Measurements from ENCODE around the gene CBY3.
A peak's percentile ranks its signal among the peaks of the same experiment; 100 is the strongest.
"Not testable (repeated sequence)": the region's sequence is repeated elsewhere in the genome, so short reads cannot be mapped to it uniquely, and the experiment has no call there.

CBY3 gene

GRCh38 chr5:179668391-179668790 is 12.4 kb downstream of the CBY3 start:
- DNase-seq = peak; percentile 54

- DNase-seq = not testable (repeated sequence)
Measured at GRCh38 chr5:179661647-179662046, 19.2 kb downstream of the CBY3 start.

GRCh38 chr5:179658179-179658856 is 22.5 kb downstream of the CBY3 start:
- peak; percentile 11 for DNase-seq

DNA sequence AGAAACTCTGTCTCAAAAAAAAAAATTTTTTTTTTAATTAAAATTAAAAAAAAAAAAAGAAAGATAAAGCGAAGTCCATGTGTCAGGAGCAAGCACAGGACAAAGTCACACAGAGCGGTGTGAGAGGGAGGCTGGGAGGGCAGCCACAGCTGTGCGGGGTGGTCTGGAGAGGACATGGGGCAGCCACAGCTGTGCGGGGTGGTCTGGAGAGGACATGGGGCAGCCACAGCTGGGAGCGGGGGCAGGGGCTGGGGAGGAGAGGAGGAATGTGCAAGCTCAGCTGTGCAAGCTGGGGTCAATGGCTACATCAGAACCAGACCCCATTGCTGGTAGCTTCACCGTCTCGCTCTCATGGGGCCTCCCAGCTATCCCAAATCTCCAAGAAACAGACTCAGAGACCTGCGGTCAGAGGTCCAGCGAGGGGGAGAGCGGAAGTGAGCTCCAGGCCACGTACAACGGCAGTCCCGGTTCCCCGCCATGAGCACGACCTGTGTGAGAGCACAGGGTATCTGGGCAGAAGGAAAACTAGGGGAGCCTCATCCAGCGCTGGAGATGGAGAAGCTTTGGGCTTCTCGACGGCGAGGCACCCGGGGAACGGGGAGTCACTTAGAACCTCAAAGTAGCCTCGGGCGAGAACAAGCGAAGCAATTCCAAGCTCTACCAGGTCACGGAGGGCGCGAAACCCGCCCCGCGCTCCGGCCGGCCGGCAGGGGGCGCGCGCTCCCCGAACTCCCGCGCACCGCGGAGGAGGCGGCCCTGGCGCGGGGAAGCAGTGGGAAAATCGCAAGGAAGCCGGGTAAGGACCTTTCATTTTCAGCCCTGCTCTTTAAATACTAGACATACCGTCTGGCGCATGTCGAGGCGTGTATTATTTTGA is 23.3 kb downstream of the CBY3 start:
- not testable (repeated sequence) for DNase-seq

DNA sequence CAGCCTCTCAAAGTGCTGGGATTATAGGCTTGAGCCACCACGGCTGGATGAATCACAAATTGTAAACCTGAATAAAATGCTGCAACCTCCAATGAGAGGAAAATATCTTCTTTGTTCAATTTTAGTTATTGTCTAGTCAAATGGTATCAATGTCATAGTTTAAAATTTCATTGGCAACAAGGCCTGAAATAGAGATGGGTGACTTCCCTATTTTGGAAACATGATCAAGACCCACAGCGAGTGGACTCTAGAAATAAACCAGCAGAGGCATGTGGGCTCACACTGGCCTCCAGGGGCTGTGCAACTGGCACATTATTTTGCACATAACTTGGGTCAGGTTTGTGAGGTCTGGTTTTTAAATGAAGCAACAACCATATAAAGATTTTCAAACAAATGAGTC is 27.7 kb downstream of the CBY3 start:
- not testable (repeated sequence) for DNase-seq

DNA sequence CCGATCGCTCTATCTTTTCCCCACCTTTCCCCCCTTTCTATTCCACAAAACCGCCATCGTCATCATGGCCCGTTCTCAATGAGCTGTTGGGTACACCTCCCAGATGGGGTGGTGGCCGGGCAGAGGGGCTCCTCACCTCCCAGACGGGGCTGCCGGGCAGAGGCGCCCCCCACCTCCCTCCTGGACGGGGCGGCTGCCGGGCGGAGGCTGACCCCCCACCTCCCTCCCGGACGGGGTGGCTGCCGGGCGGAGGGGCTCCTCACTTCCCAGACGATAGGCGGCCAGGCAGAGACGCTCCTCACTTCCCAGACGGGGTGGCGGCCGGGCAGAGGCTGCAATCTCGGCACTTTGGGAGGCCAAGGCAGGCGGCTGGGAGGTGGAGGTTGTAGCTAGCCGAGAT is 30.6 kb downstream of the CBY3 start:
- not testable (repeated sequence) for DNase-seq

- DNase-seq = not testable (repeated sequence)
Measured at GRCh38 chr5:179649166-179649703, 31.6 kb downstream of the CBY3 start.

DNA sequence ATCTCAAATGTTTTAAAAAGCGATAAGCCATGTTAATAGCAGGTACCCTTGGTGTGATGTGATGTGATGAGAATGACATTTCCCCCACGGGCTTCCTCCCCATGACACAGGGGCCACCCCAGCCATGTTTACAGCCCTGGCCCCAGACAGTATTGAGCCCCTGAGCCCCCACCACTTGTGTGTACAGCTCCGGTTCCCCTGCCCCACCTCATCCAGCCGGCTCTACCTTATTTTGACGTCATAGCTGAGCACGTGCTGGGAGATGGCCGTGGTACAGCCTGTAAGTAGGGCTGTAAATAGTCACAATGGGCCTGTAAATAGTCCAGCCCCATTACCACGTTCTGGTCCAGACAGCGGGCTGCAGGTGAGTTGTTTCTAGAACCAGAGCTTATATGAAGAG is 32.4 kb downstream of the CBY3 start:
- DNase-seq = no peak

GRCh38 chr5:179644766-179645165 is 36.1 kb downstream of the CBY3 start:
- not testable (repeated sequence) for DNase-seq

- DNase-seq = not testable (repeated sequence)
Measured at GRCh38 chr5:179643141-179643920, 37.5 kb downstream of the CBY3 start.

DNA sequence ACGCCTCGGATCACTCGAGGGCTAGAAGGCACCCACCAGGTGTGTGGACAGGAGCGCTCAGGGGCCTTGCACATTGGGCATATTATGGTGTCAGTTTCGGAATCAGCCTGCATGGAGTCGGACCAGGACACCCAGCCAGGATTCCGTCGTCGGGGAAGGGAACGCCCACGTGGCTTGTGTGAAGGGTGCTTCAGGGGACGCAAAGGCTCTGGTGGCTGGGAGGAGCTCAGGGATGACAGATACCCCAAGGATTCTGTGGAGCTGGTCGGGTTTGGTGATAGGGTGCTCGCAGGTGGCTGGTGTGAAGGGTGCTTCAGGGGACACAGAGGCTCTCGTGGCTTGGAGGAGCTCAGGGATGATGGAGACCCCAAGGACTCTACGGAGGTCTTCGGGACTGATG is 38.2 kb downstream of the CBY3 start:
- not testable (repeated sequence) for DNase-seq

DNA sequence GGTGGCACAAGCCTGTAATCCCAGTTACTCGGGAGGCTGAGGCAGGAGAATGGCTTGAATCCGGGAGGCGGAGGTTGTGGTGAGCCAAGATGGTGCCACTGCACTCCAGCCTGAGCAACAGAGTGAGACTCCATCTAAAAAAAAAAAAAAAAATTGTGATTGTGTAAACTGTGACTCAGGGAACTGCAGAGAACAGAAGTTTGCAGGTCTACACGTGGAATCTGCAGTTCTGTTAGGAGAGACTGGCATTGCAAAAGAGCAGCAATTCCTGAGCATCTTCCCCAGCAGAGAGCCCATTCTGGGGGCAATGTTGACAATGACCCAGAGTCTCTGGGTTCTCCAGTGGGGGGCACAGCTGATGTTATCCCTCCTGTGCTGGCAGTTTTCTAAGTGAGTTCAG is 39.1 kb downstream of the CBY3 start:
- DNase-seq = not testable (repeated sequence)

- DNase-seq = not testable (repeated sequence)
Measured at GRCh38 chr5:179639296-179639695, 41.5 kb downstream of the CBY3 start.

DNA sequence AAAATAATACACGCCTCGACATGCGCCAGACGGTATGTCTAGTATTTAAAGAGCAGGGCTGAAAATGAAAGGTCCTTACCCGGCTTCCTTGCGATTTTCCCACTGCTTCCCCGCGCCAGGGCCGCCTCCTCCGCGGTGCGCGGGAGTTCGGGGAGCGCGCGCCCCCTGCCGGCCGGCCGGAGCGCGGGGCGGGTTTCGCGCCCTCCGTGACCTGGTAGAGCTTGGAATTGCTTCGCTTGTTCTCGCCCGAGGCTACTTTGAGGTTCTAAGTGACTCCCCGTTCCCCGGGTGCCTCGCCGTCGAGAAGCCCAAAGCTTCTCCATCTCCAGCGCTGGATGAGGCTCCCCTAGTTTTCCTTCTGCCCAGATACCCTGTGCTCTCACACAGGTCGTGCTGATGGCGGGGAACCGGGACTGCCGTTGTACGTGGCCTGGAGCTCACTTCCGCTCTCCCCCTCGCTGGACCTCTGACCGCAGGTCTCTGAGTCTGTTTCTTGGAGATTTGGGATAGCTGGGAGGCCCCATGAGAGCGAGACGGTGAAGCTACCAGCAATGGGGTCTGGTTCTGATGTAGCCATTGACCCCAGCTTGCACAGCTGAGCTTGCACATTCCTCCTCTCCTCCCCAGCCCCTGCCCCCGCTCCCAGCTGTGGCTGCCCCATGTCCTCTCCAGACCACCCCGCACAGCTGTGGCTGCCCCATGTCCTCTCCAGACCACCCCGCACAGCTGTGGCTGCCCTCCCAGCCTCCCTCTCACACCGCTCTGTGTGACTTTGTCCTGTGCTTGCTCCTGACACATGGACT is 46.3 kb downstream of the CBY3 start:
- not testable (repeated sequence) for DNase-seq

DNA sequence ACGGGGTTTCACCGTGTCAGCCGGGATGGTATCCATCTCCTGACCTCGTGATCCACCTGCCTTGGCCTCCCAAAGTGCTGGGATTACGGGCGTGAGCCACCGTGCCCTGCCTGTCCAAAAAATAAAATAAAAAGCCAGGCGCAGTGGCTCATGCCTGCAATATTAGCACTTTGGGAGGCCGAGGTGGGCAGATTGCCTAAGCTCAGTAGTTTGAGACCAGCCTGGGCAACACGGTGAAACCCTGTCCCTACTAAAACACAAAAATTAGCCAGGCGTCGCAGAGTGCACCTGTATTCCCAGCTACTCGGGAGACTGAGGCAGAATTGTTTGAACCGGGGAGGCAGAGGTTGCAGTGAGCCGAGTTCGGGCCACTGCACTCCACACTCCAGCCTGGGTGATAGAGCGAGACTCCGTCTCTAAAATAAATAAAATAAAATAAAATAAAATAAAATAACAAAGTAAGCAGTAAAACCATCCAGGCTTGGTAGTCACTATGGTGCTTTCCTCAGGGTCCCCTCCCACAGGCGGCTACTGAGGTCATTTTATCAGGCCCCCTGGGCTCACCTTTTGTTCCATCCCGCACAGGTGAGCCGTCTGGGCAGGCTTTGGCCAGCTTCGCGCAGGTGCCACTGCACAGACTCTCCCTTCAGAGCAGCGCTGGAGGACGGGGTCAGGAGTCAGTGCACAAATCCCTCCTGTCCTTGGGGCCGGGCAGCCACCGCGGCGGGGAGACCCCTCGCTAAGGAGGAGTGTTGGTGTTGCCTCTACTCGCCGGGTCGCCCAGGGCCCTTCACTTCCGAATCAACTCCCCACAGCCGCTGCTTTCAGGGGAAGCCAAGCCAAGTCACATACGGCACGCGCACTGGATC is 47.1 kb downstream of the CBY3 start:
- DNase-seq = not testable (repeated sequence)
